CD4-positive, CD25-positive, alpha-beta regulatory T cell (primary cell): Measurements from ENCODE around the gene PDE6B. TPM values are rescaled to one million over a fixed set of nuclear protein-coding genes. Genes with fewer than 3 reads are reported as not detected.

Experiments used
- polyA plus RNA-seq, 4 donors: library from polyadenylated mRNA; unstranded; fragments of 300-500 nt; fragmentation: Illumina TruSeq; gene quantifications; one replicate each; pipeline ENCODE4 v1.2.3, GENCODE V29; 2021
- total RNA-seq: library from RNA; stranded (reverse); gene quantifications from one replicate; pipeline ENCODE4 v1.2.3, GENCODE V29; 2022

Gene PDE6B
- total and polyA plus RNA-seq, 5 donors from 2014 or later, result 12.3 to 19.8 (median 13.8) TPM

Other genes with a start within 250 kb of the PDE6B start
- 37.8 TPM for gene ZNF721, start 126.4 kb upstream of the PDE6B start, total RNA-seq
- gene ZNF721, start 126.4 kb upstream of the PDE6B start, polyA plus RNA-seq, result 10 to 100 TPM; 36.8 to 44.8 (median 37.9) TPM
- 80.6 TPM for gene PIGG, start 126.4 kb upstream of the PDE6B start, total RNA-seq
- 10 to 100 TPM; 28.3 to 32.8 (median 31.0) TPM for gene PIGG, start 126.4 kb upstream of the PDE6B start, polyA plus RNA-seq
- not detected for gene TMEM271, start 49.3 kb upstream of the PDE6B start, total RNA-seq
- not detected for gene TMEM271, start 49.3 kb upstream of the PDE6B start, polyA plus RNA-seq
- 123 TPM for gene ATP5ME, start 48.7 kb downstream of the PDE6B start, total RNA-seq
- gene ATP5ME, start 48.7 kb downstream of the PDE6B start, polyA plus RNA-seq, result 100 to 1,000 TPM; 386 to 442 (median 418) TPM
- 13.9 TPM for gene MYL5, start 49.0 kb downstream of the PDE6B start, total RNA-seq
- gene MYL5, start 49.0 kb downstream of the PDE6B start, polyA plus RNA-seq, result 1 to 10 TPM; 3.3 to 4.8 (median 4.6) TPM
- gene SLC49A3, start 63.6 kb downstream of the PDE6B start, total RNA-seq, result 2.6 TPM
- under 1 TPM; 0.32 to 0.84 (median 0.59) TPM for gene SLC49A3, start 63.6 kb downstream of the PDE6B start, polyA plus RNA-seq
- 71.8 TPM for gene PCGF3, start 80.3 kb downstream of the PDE6B start, total RNA-seq
- gene PCGF3, start 80.3 kb downstream of the PDE6B start, polyA plus RNA-seq, result 1 to 10 TPM; 3.2 to 6.1 (median 4.6) TPM
- gene CPLX1, start 200.6 kb downstream of the PDE6B start, total RNA-seq, result 0.62 TPM
- under 1 TPM in 1 of 4 donors, not detected in 3; 0.16 TPM for gene CPLX1, start 200.6 kb downstream of the PDE6B start, polyA plus RNA-seq